ENCODE measurements around the gene PPM1G.

PPM1G gene

DNA sequence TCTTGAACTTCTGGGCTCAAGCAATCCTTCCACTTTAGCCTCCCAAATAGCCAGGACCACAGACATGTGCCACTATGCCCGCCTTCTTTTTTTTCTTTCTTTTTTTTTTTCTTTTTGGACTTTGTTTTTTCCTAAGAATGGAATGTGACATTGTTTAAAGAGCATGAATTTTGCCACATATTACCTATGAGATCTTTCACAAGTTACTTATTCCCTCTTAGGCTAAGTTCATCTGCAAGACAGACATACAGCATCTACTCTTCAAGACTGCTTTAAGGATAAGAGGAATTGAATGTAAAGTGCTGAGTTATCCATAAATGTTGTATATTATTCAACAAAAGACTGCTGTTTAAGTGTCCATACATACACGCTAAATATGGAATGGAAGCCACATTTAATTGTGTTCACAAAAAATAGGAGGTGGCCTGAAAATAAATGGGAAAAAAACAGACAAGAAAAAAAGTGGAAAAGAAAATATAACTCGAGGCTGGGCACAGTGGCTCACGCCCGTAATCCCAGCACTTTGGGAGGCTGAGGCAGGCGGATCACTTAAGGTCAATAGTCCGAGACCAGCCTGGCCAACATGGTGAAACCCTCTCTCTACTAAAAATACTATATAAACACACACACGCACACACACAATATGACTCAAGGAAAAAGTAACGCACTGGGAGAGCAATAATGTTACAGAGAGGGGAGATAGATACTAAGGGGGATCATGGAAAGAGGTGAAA, 3.2 kb upstream of the PPM1G start:
- in situ Hi-C loops (cut with HindIII; ENCODE audit: low sequenced_read_pairs) = no loop called here

DNA sequence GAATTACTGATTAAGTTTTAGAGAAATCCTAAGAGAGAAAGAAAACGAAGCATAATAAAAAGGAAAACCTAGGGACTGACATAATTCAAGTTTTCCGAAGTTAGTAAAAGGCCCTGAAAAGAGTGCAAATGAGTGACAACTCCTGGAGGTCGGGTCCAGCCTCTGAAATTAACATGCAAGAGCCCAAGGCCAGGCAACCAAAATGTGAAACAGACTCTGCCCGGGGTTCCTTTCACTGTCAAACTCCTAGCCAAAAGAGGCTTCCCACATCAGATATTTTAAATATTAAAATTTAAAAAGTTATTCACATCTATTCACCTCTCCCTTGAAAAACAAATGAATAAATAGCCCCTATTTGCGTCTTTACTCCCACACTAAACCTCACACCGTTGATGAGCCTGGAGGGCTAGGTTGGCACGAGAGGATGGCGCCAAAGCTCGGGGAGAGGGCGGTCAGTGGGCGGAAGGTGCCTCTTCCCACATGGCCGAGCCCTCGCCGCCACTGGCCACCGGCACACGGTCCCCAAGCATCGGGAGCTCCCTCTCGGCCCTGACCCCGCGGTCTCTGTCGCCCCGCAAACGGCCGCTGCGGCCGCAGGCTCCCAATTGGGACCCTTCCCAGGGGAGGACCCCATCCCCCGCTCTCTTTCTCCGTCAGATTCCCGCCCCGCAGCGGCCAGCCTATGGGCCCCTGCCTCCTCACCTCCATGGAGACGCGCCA, 630 bp downstream of the PPM1G start:
- in situ Hi-C loops (cut with HindIII; ENCODE audit: low sequenced_read_pairs) = no loop called here

DNA sequence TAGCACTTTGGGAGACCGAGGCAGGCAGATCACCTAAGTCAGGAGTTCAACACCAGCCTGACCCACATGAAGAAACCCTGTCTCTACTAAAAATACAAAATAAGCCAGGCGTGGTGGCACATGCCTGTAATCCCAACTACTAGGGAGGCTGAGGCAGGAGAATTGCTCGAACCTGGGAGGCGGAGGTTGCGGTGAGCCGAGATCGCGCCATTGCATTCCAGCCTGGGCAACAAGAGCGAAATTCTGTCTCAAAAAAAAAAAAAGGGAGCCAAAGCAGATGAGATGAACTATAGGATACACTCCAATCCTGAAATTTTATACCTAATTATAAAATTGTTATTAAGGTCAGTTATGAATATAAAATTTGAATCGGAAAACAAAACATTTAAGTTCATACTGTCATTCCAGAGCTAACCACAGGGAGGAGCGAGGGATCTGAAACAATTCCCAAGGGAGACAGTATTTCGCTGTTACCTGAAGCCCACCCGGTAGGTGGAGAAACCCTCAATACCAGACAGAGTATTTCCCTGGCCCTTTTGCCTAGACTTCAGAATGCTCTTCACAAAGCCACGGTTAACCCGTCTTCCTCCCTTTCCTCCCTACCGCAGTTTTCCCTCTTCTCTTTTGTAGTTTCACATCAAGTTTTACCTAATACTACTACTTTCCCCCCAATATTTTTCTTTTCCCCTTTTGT, 1.4 kb downstream of the PPM1G start:
- in situ Hi-C loops (cut with HindIII; ENCODE audit: low sequenced_read_pairs) = no loop called here

DNA sequence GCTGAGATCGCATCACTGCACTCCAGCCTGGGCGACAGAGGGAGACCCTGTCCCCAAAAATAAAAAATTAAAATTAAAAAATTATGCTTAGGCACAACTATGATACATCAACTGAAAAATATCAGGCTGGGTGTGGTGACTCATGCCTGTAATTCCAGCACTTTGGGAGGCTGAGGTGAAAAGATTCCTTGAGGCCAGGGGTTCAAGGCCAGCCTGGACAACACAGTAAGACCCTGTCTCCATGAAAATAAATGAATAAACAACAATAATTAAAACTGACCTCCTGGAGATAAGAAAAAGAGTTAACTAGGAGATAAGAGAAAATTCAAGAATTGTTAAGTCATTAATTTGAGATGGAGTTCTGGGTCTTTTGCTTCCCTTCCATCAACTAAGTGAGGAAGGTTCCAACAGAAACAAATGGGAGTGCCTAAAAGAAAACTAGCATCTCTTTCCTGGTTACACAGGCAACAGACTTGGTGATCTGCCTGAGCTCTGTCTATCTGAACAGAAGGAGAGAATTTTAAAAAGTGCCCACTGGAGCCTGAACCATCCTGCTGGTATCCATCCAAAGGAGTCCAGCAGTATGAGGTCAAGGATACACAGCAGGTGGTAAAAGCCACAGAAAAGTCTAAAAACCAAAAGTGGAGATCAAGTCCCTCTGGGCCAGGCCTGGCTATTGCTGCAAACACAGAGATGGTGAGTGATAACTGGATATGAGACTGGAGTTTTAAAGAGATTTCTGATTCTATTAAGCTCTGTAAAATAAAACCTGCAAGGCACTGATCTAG, 8.8 kb downstream of the PPM1G start:
- in situ Hi-C loops (cut with HindIII; ENCODE audit: low sequenced_read_pairs) = no loop called here

DNA sequence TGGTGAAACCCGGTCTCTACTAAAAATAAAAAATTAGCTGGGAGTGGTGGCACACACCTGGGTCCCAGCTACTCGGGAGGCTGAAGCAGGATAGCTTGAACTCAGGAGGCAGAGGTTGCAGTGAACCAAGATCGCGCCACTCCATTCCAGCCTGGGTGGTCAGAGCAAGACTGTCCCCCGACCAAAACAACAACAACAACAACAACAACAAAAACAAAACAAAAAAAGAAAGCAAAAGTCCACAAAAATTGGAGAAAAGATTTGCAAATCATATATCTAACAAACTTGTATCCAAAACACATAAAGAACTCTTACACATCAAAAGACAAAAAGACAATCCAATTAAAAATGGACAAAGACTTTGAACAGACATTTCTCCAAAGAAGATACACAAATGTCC, 10.4 kb downstream of the PPM1G start:
- in situ Hi-C loops (cut with HindIII; ENCODE audit: low sequenced_read_pairs) = no loop called here

DNA sequence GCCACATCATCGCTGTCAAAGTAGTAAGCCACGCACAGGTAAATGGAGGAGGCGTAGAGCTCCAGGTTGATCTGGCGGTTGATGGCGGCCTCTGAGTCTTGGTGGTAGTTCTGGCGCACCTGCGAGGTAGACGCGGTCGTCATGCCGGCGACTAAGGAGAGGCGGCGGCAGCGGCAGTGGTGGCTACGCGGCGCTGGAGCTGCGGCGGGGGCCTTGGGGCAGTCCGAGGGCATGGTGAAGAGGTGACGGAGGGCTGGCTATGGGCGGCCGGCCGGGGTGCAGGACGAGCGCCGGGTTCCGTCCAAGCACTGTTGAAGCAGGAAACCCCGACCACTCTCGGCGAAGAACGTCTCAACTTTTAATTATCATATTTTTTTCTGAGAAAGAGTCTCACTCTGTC, 16.2 kb downstream of the PPM1G start:
- in situ Hi-C loops (cut with HindIII; ENCODE audit: low sequenced_read_pairs) = no loop called here

DNA sequence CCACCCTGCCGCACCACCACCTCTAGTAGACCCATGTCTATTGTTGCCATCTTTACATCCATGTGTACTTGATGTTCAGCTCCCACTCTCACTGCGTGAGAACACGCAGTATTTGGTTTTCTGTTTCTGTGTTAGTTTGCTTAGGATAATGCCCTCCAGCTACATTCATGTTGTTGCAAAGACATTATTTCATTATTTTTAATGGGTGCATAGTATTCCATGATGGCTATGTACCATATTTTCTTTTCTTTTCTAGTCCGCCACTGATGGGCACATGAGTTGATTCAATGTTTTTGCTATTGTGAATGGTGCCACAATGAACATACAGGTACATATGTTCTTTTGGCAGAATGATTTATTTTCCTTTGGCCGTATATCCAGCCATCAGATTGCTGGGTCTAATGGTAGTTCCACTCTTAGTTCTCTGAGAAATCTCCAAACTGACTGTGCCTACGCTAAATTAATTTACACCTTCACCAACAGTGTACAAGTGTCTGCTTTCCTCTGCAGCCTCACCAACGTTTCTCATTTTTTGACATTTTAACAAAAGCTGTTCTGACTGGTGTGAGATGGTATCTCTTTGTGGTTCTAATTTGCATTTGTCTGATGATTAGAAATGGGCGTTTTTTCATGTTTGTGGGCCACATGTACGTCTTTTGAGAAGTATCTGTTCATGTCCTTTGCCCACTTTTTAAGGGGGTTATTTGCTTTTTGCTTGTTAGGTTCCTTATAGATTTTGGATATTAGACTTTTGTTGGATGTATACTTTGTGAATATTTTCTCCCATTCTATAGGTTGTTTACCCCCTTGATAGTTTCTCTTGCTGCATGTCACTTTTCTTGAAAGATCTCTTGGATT, 18.3 kb downstream of the PPM1G start:
- in situ Hi-C loops (cut with HindIII; ENCODE audit: low sequenced_read_pairs) = no loop called here

DNA sequence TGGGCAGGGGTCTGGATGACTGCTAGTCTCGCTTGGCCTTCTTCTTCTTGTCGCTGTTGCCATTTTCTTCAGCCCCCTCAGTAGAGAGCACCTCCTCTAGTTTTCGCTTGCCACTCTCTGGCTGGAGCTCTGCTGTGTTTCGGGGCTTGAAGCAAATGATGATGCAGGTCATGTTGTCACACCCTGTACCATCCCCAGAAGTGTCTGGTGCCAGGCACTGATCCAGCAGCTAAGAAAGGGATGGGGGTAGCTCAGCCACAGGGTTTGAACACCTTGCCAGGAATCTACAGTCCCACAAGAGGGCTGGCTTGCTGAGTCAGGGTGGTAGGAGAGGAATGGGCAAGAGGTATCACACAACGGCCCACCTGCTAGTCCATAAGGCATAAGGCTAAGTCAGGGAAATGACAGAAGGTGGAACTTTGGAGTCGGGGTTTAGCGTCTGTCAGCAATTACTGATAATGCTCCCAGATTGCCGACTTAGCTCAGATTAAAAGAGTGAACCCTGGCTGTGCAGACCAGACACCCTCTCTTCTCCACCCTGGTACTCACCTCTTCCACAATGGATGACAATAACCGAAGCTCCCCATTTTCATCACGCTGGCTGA, 27.7 kb downstream of the PPM1G start:
- in situ Hi-C loops (cut with HindIII; ENCODE audit: low sequenced_read_pairs) = loop anchor here (5.0 kb wide), 1 partner anchor 39 kb away; no protein-coding TSS in a partner anchor

DNA sequence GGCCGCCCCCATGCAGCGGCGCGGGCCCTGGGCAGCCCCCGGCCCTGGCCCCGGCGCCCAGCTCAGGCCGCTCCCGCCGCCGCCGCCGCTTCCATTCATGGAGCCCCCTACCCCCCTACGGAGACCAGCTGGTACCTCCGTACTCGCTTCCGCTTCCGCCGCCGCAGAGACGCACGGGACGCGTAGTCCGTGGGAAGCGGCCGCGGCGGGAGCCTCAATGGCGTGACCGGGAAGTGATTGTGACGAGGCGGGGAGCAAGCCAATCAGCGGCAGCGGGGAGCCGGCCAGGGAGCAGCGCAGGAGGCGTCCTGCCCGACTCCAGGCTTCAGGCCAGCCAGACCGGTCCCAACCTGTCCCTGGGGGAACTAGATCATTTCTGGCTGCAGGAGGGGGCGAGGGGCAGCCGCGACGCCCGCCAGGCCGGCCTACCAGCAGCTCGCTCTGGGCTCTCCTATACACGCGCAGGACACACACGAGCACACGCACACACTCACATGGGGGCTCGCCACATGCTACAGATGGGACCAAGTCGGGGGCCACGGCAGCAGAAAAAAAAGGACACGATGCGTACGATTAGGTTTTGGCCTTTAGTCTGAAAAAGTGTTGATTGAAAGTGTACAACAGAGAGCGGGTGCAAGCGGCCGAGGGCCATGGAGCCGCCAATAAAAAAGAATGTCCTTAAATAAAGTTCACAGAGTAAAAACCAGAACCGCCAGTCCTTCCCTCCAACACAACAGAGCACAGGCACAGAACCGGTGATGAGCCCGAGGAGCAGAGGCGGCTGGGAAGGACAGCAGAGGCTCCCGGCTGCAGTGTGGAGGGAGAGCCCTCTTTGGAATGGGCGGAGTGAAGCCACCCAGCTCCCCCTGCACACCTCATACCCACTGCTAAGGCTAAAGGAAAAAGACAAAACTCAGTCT, 28.5 kb downstream of the PPM1G start, which contains the start of gene ZNF513:
Gene ZNF513 (minus strand): TSS at position 109 of the 920 bp plus-strand sequence. CDS start 208 bp downstream, outside the sequence.
- in situ Hi-C loops (cut with HindIII; ENCODE audit: low sequenced_read_pairs) = loop anchor here (5.0 kb wide), 1 partner anchor 39 kb away; no protein-coding TSS in a partner anchor

DNA sequence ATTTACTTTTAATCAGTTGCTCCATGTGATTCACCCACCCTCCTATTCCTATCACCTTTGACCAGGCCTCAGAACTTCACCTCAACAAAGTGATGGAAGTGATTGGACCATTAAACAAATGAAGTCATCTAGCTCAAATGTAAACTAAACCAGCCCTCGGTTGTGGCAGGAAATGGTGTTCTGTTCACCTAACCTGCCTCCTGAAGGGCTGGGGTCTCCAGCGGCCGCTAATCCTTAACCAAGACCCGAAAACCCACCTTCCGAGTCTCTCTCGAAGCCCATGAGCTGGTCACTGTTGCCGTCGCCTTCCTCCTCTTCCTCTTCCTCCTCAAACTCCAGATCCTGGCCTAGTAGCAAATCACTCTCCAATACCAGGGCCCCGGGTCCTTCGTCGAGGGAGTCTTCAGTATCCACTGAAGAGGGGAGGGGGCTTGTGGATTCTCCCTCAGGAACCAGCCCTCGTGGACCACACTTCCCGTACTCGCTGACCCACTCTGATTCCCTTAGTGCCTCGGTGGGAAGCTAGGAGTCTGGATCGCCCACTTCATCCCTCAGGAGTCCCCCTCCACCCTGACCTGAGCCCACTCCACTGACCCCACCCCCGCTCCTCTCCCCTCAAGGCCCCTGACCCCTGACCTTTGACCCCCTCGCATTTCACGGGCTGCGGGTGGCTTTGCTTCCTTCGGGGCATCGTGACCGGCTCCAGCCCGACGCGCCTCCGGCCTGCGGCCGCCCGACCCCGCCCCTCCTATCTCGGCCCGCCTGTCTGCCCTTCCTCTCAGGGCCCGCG, 29.4 kb downstream of the PPM1G start:
- in situ Hi-C loops (cut with HindIII; ENCODE audit: low sequenced_read_pairs) = loop anchor here (5.0 kb wide), 1 partner anchor 38 kb away; no protein-coding TSS in a partner anchor

DNA sequence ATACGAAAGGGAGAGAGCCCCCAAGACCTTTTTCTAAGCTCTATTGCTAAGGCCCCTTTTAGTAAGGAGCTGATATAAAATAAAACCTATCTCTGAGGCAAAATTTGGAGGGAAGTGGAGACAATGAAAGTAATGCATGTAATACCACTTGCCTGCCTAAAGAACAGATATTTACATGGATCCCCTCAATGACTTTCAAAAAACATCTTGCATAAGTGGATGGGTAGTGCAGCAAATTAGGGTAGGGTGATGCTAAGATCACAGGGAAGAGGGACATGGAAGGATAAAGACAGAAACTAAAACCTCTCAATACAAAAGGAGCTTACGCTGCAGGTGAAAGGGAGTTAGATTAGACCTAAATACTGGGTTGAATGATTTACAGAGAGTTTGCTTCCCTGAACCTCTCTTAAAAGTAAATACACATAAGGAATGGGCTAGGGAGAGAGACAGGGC, 30.0 kb downstream of the PPM1G start:
- in situ Hi-C loops (cut with HindIII; ENCODE audit: low sequenced_read_pairs) = no loop called here

DNA sequence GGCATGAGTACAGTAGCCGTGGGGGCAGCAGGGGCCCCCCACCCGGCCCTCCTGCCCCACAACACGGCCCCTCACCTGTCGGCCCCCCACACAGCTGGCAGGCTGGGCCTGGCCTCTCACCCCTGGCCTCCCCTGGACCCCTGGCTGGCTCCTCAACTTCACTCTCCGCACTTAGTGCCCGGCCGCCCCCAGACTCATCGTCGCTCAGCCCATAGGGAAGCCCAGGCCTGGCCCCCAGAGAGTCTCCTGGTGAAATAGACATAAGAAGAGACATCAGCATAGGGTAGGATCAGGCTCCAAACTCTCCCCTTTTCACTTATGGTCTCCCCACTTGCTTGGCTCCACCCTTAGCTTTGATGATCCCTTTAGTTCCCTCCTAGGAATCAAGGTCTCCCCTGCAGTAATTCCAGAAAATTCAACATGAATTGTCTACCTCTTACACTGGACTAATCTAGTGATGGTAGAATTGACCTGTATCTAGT, 30.5 kb downstream of the PPM1G start:
- in situ Hi-C loops (cut with HindIII; ENCODE audit: low sequenced_read_pairs) = no loop called here

DNA sequence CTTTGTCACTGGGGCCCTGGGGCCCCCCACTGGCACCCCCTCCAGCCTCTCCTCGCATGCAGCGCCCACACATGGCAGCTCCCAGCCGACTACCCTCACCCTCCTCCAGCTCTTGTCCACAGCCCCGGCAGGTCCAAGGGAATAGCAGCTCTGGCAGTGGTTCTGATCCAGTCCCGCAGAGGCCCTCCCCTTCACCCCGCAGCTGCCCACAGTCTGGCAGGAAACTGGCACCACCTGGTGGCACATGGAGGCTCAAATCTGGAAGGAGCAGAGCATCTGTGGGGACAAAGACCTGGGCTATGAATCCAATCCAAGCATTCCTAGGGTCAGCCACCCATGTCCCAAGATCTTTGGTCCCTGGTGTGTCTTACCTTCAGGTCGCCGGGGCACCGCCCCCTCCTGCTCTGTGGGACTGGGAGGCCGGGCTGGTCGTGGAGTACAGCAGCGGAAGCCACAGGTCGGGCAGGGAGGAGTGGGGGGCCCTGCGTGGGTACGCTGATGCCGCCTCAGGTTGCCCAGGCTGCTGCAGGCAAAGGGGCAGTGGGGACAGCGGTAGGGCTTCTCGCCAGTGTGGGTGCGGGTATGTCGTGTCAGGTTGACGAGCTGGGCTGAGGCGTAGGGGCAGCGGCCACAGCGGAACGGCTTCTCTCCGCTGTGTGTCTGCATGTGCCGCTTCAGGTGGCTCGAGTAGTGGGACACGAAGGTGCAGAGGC, 31.1 kb downstream of the PPM1G start:
- in situ Hi-C loops (cut with HindIII; ENCODE audit: low sequenced_read_pairs) = no loop called here

DNA sequence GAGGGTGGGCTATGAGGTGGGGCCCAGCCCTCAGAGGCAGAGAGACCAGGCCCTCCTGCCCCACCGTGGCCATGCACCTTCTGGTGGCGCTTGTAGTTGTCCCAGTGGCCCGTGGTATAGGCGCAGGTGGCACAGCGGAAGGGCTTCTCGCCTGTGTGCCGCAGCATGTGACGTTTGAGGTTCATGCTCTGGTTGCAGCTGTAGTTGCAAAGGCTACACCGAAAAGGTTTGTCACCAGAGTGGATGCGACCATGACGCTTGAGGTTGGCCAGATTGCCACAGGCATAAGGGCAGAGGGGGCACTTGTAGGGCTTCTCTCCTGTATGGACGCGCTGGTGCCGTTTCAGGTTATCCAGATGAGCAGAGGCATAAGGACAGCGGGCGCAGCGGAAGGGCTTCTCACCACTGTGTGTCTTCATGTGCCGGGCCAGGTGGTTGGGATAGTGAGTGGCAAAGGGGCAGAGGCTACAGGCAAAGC, 31.7 kb downstream of the PPM1G start:
- in situ Hi-C loops (cut with HindIII; ENCODE audit: low sequenced_read_pairs) = no loop called here

DNA sequence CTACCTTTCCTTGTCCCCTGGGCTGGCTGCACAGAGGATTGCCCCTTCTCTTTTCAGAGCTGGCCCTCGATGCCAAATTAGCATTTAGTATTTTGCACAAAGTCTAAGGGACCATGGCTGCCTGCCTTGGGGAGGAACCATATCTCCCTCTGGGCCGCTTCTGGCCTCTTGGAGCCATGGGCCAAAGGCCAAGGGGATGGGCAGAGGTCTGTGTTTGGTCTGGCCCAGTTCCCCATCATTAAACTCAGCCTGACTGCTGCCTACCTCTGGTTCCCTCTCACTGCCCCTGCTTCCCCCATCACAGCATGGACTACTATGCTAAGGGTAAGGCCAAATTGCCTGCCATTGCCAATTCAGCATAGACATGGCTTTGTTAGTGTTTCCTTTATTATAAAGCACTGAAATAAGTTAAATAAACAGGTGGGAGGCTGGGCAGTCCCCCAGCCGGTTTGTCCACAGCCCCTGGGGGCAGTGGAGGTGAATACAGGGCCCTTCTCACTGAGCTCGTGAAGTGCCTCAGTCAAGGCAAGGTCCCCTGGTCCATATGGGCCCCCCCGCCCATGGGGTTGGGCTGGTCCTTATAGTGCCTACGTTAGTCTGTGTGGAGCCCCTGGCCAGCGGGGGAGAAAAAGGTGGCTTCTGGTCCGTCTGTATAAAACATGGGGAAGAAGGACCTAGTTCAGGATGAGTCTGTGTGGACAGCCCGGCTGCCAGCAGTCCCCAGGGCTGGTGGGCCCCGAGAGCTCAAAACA, 32.3 kb downstream of the PPM1G start:
- in situ Hi-C loops (cut with HindIII; ENCODE audit: low sequenced_read_pairs) = no loop called here

All from endothelial cell of hepatic sinusoid (primary cell).